GM12878 (cell line): ENCODE results near the gene SAMD7. TPM values are rescaled to one million over a fixed set of nuclear protein-coding genes. Genes with fewer than 3 reads are reported as not detected.

Experiments used
- ATF3 ChIP-seq: IDR thresholded peaks from 2 replicates; pipeline ENCODE4 v1.6.1; 2011; ENCODE audit warnings: low read depth, mild to moderate bottlenecking, low read length, moderate library complexity, borderline replicate concordance; ENCODE audit errors: extremely low read depth
- BCL11A ChIP-seq: IDR thresholded peaks from 2 replicates; pipeline ENCODE4 v1.6.1; 2011; ENCODE audit warnings: low read depth, low read length
- BMI1 ChIP-seq: fragments of 450-650 bp; IDR thresholded peaks from 2 replicates; pipeline ENCODE4 v1.6.1; 2016; ENCODE audit warnings: mild to moderate bottlenecking, moderate library complexity, borderline replicate concordance
- CREB1 ChIP-seq: IDR thresholded peaks from 2 replicates; pipeline ENCODE4 v1.6.1; 2012; ENCODE audit warnings: low read depth, mild to moderate bottlenecking, inconsistent platforms
- E2F4 ChIP-seq: IDR thresholded peaks from 2 replicates; pipeline ENCODE4 v1.6.1; 2012; ENCODE audit warnings: low read depth, low read length, improper control_type of control experiment
- ETV6 ChIP-seq, 2 experiments: fragments of 450-650 bp in 1 of 2; IDR thresholded peaks in 1 of 2; conservative IDR thresholded peaks in 1 of 2; 2 replicates each; pipeline ENCODE4 v1.6.1; 2014; ENCODE audit warnings: antibody characterized with exemption in 1 of 2, borderline replicate concordance in 1 of 2, low read depth in 1 of 2, mild to moderate bottlenecking in 1 of 2, moderate library complexity in 1 of 2
- NFYB ChIP-seq: IDR thresholded peaks from 2 replicates; pipeline ENCODE4 v1.6.1; 2011; ENCODE audit warnings: low read depth, mild to moderate bottlenecking, low read length, improper control_type of control experiment, moderate library complexity; ENCODE audit not compliant: insufficient read depth
- NKRF ChIP-seq: fragments of 450-650 bp; conservative IDR thresholded peaks from 2 replicates; pipeline ENCODE4 v1.6.1; 2017; ENCODE audit warnings: mild to moderate bottlenecking, moderate library complexity
- NR2C1 ChIP-seq: fragments of 450-650 bp; IDR thresholded peaks from 2 replicates; pipeline ENCODE4 v1.6.1; 2017; ENCODE audit warnings: antibody characterized with exemption, mild to moderate bottlenecking, moderate library complexity
- PKNOX1 ChIP-seq: fragments of 450-650 bp; IDR thresholded peaks from 2 replicates; pipeline ENCODE4 v1.6.1; 2016; ENCODE audit warnings: mild to moderate bottlenecking
- RAD51 ChIP-seq: fragments of 450-650 bp; IDR thresholded peaks from 2 replicates; pipeline ENCODE4 v1.6.1; 2016; ENCODE audit warnings: moderate library complexity, mild to moderate bottlenecking, inconsistent platforms
- SIX5 ChIP-seq: IDR thresholded peaks from 2 replicates; pipeline ENCODE4 v1.6.1; 2011; ENCODE audit warnings: mild to moderate bottlenecking, low read depth, low read length, moderate library complexity; ENCODE audit not compliant: severe bottlenecking
- SUPT20H ChIP-seq: IDR thresholded peaks from 2 replicates; pipeline ENCODE4 v1.6.1; 2011; ENCODE audit warnings: low read depth, mild to moderate bottlenecking, low read length, moderate library complexity, borderline replicate concordance; ENCODE audit not compliant: control insufficient read depth
- TAF1 ChIP-seq: IDR thresholded peaks from 2 replicates; pipeline ENCODE4 v1.6.1; 2011; ENCODE audit warnings: mild to moderate bottlenecking, low read depth, low read length, borderline replicate concordance
- USF2 ChIP-seq: IDR thresholded peaks from 2 replicates; pipeline ENCODE4 v1.6.1; 2011; ENCODE audit warnings: low read depth, low read length, improper control_type of control experiment, borderline replicate concordance
- YY1 ChIP-seq: IDR thresholded peaks from 2 replicates; pipeline ENCODE4 v1.6.1; 2011; ENCODE audit warnings: low read depth, mild to moderate bottlenecking, low read length
- ZNF592 ChIP-seq: fragments of 450-650 bp; IDR thresholded peaks from 2 replicates; pipeline ENCODE4 v1.6.1; 2017; ENCODE audit warnings: mild to moderate bottlenecking, moderate library complexity
- polyA plus RNA-seq, 11 experiments: library from polyadenylated mRNA; depleted of rRNA in 4 of 11; unstranded in 6 of 11; stranded (reverse) in 5 of 11; fragments of >200 nt; fragmentation: Nextera tagmentation in 4 of 11; fragmentation: Illumina TruSeq in 1 of 11; extraction: Ambion mirVana in 4 of 11; extraction: Trizol in 1 of 11; gene quantifications; 1 replicate in 1 of 11; 2 replicates in 10 of 11; pipeline versions ENCODE4 v1.2.1 to v1.2.3, GENCODE V29; 2011 to 2016; ENCODE audit warnings: inconsistent platforms in 2 of 11, missing spikeins in 2 of 11, low read depth in 1 of 11
- total RNA-seq, 4 experiments: library from RNA; depleted of rRNA in 3 of 4; stranded (reverse); fragments of >200 nt in 3 of 4; fragmentation: Illumina TruSeq in 1 of 4; extraction: Trizol in 1 of 4; gene quantifications; 2 replicates each; pipeline versions ENCODE4 v1.2.1 to v1.2.3, GENCODE V29; 2013 to 2021

The SAMD7 gene
- total and polyA plus RNA-seq, 10 of the 15 experiments (the other 5 are each of a cell fraction or from before 2014, with no cell fraction given), result 0.03 to 0.11 (median 0.07) TPM; not detected in 3

- TF ChIP-seq ATF3 (no peak), CREB1 (no peak), BCL11A (peak; percentile 4; the same call in 1 of the 2 replicates), USF2 (peak; percentile 89), YY1 (no peak), SUPT20H (no peak), NFYB (0 out of 2 replicates have a peak, but pooled peaks have one; percentile 45), E2F4 (no peak), BMI1 (peak; percentile 85), NKRF (0 out of 2 replicates have a peak, but pooled peaks have one; percentile 49), ZNF592 (no peak), SIX5 (no peak), PKNOX1 (peak; percentile 36; the same call in 1 of the 2 replicates), TAF1 (no peak), NR2C1 (no peak), RAD51 (peak; percentile 100), ETV6 (conservative IDR thresholded peaks at IDR 0.05 in 1 of 2, IDR thresholded peaks at IDR 0.05 in 1 of 2; ENCODE audit: borderline replicate concordance in 1 of 2, low read depth in 1 of 2) (peak in 1 of 2 experiments; percentile 41; a peak in 1 of 4 replicates)
Measured at GRCh38 chr3:169940470-169941181, 29.3 kb downstream of the SAMD7 start (continued).
